Measurements from ENCODE around the gene ANO4. TPM values are rescaled to one million over a fixed set of nuclear protein-coding genes. Genes with fewer than 3 reads are reported as not detected.

ANO4 gene
- total and polyA plus RNA-seq, 4 experiments from 2014 or later = not detected

- Histone ChIP-seq H3K27ac (ENCODE audit: low read depth, low read length) (no peak overlapping the region), H3K36me3 (ENCODE audit: insufficient read depth, low read length) (no peaks in the 10 kb centered on the region), H3K9me3 (ENCODE audit: control insufficient read depth in 1 of 2, low read length in 2 of 2) (no peaks in the 10 kb centered on the region), H3K4me1 (ENCODE audit: insufficient read depth, low read length) (no peaks in the 10 kb centered on the region), H3K27me3 (ENCODE audit: insufficient read depth, low read length) (no peaks in the 10 kb centered on the region), H3K4me3 (ENCODE audit: low read length in 2 of 2) (no peak overlapping the region)
- CTCF ChIA-PET (ENCODE audit: partially characterized antibody) = no interaction called here
- peaks cover 0 to 42% (median 22%) of the 10 kb centered on the region in 8 donors for H3K9me3 Mint-ChIP-seq
- POLR2A ChIA-PET (ENCODE audit: partially characterized antibody) = no interaction called here
- H3K27ac Mint-ChIP-seq = no peak overlapping the region
- DNase-seq = no peak
- intact Hi-C loops (cut with micrococcal nuclease) = no loop called here
- H3K4me1 Mint-ChIP-seq = no peaks in the 10 kb centered on the region
- H3K27me3 Mint-ChIP-seq = no peaks in the 10 kb centered on the region
- no peak overlapping the region for H3K4me3 Mint-ChIP-seq
- H3K36me3 Mint-ChIP-seq = no peaks in the 10 kb centered on the region
Measured at GRCh38 chr12:101027816-101028215, 233.2 kb downstream of the ANO4 start.

GRCh38 chr12:101038289-101038871, 243.8 kb downstream of the ANO4 start:
- intact Hi-C loops (cut with micrococcal nuclease) = no loop called here
- H3K27ac Mint-ChIP-seq = peak overlapping the region in 1 of 7 donors; percentile 44
- no peak for DNase-seq

GRCh38 chr12:101039848-101040531, 245.4 kb downstream of the ANO4 start:
- Histone ChIP-seq H3K9me3 (ENCODE audit: control insufficient read depth in 1 of 2, low read length in 2 of 2) (no peaks in the 10 kb centered on the region), H3K4me1 (ENCODE audit: insufficient read depth, low read length) (no peaks in the 10 kb centered on the region), H3K36me3 (ENCODE audit: insufficient read depth, low read length) (no peaks in the 10 kb centered on the region), H3K4me3 (ENCODE audit: low read length in 2 of 2) (no peak overlapping the region), H3K27ac (ENCODE audit: low read depth, low read length) (no peak overlapping the region), H3K27me3 (ENCODE audit: insufficient read depth, low read length) (no peaks in the 10 kb centered on the region)
- POLR2A ChIA-PET (ENCODE audit: partially characterized antibody) = no interaction called here
- Mint-ChIP-seq H3K27ac (no peak overlapping the region), H3K27me3 (no peaks in the 10 kb centered on the region), H3K9me3 (peaks cover 0 to 5% (median 0%) of the 10 kb centered on the region in 8 donors), H3K4me1 (no peaks in the 10 kb centered on the region), H3K4me3 (no peak overlapping the region), H3K36me3 (no peaks in the 10 kb centered on the region)
- intact Hi-C loops (cut with micrococcal nuclease) = no loop called here
- CTCF ChIA-PET (ENCODE audit: partially characterized antibody) = no interaction called here
- no peak for DNase-seq

More at GRCh38 chr12:101038289-101038871, 243.8 kb downstream of the ANO4 start:
- ChIA-PET CTCF (ENCODE audit: partially characterized antibody) (no interaction called here), POLR2A (ENCODE audit: partially characterized antibody) (no interaction called here)
- no peak overlapping the region for H3K27ac ChIP-seq (ENCODE audit: low read depth, low read length)
- no peaks in the 10 kb centered on the region for H3K9me3 ChIP-seq (ENCODE audit: control insufficient read depth in 1 of 2, low read length in 2 of 2)
- Mint-ChIP-seq H3K4me3 (no peak overlapping the region), H3K4me1 (no peaks in the 10 kb centered on the region), H3K27me3 (no peaks in the 10 kb centered on the region), H3K36me3 (no peaks in the 10 kb centered on the region), H3K9me3 (peaks cover 0 to 5% (median 0%) of the 10 kb centered on the region in 8 donors)
- no peaks in the 10 kb centered on the region for H3K27me3 ChIP-seq (ENCODE audit: insufficient read depth, low read length)
- H3K4me1 ChIP-seq (ENCODE audit: insufficient read depth, low read length) = no peaks in the 10 kb centered on the region
- no peaks in the 10 kb centered on the region for H3K36me3 ChIP-seq (ENCODE audit: insufficient read depth, low read length)
- H3K4me3 ChIP-seq (ENCODE audit: low read length in 2 of 2) = no peak overlapping the region

GRCh38 chr12:101040936-101041335, 246.4 kb downstream of the ANO4 start:
- ChIA-PET CTCF (ENCODE audit: partially characterized antibody) (no interaction called here), POLR2A (ENCODE audit: partially characterized antibody) (no interaction called here)
- no peaks in the 10 kb centered on the region for H3K36me3 Mint-ChIP-seq
- intact Hi-C loops (cut with micrococcal nuclease) = no loop called here
- H3K27me3 Mint-ChIP-seq = no peaks in the 10 kb centered on the region
- H3K4me3 Mint-ChIP-seq = no peak overlapping the region
- peaks cover 0 to 5% (median 0%) of the 10 kb centered on the region in 8 donors for H3K9me3 Mint-ChIP-seq
- Histone ChIP-seq H3K27ac (ENCODE audit: low read depth, low read length) (no peak overlapping the region), H3K4me1 (ENCODE audit: insufficient read depth, low read length) (no peaks in the 10 kb centered on the region), H3K4me3 (ENCODE audit: low read length in 2 of 2) (no peak overlapping the region), H3K27me3 (ENCODE audit: insufficient read depth, low read length) (no peaks in the 10 kb centered on the region), H3K36me3 (ENCODE audit: insufficient read depth, low read length) (no peaks in the 10 kb centered on the region), H3K9me3 (ENCODE audit: control insufficient read depth in 1 of 2, low read length in 2 of 2) (no peaks in the 10 kb centered on the region)
- H3K4me1 Mint-ChIP-seq = no peaks in the 10 kb centered on the region
- no peak for DNase-seq
- no peak overlapping the region for H3K27ac Mint-ChIP-seq

GRCh38 chr12:101042211-101042610, 247.6 kb downstream of the ANO4 start:
- intact Hi-C loops (cut with micrococcal nuclease) = no loop called here
- POLR2A ChIA-PET (ENCODE audit: partially characterized antibody) = no interaction called here
- H3K27me3 Mint-ChIP-seq = no peaks in the 10 kb centered on the region
- no peaks in the 10 kb centered on the region for H3K9me3 ChIP-seq (ENCODE audit: control insufficient read depth in 1 of 2, low read length in 2 of 2)
- H3K4me1 Mint-ChIP-seq = no peaks in the 10 kb centered on the region
- H3K4me3 Mint-ChIP-seq = no peak overlapping the region
- H3K27ac ChIP-seq (ENCODE audit: low read depth, low read length) = no peak overlapping the region
- CTCF ChIA-PET (ENCODE audit: partially characterized antibody) = no interaction called here
- no peak overlapping the region for H3K4me3 ChIP-seq (ENCODE audit: low read length in 2 of 2)
- H3K36me3 Mint-ChIP-seq = no peaks in the 10 kb centered on the region
- H3K27me3 ChIP-seq (ENCODE audit: insufficient read depth, low read length) = no peaks in the 10 kb centered on the region
- no peaks in the 10 kb centered on the region for H3K36me3 ChIP-seq (ENCODE audit: insufficient read depth, low read length)
- DNase-seq = no peak
- no peak overlapping the region for H3K27ac Mint-ChIP-seq
- peaks cover 0 to 5% (median 0%) of the 10 kb centered on the region in 8 donors for H3K9me3 Mint-ChIP-seq
- no peaks in the 10 kb centered on the region for H3K4me1 ChIP-seq (ENCODE audit: insufficient read depth, low read length)

- intact Hi-C loops (cut with micrococcal nuclease) = no loop called here
- H3K36me3 Mint-ChIP-seq = no peaks in the 10 kb centered on the region
- Histone ChIP-seq H3K27ac (ENCODE audit: low read depth, low read length) (no peak overlapping the region), H3K4me3 (ENCODE audit: low read length in 2 of 2) (no peak overlapping the region), H3K9me3 (ENCODE audit: control insufficient read depth in 1 of 2, low read length in 2 of 2) (no peaks in the 10 kb centered on the region), H3K4me1 (ENCODE audit: insufficient read depth, low read length) (no peaks in the 10 kb centered on the region), H3K27me3 (ENCODE audit: insufficient read depth, low read length) (no peaks in the 10 kb centered on the region), H3K36me3 (ENCODE audit: insufficient read depth, low read length) (no peaks in the 10 kb centered on the region)
- H3K4me1 Mint-ChIP-seq = no peaks in the 10 kb centered on the region
- H3K4me3 Mint-ChIP-seq = no peak overlapping the region
- no peak overlapping the region for H3K27ac Mint-ChIP-seq
- CTCF ChIA-PET (ENCODE audit: partially characterized antibody) = no interaction called here
- POLR2A ChIA-PET (ENCODE audit: partially characterized antibody) = no interaction called here
- no peak for DNase-seq
- H3K27me3 Mint-ChIP-seq = no peaks in the 10 kb centered on the region
- peaks cover 0 to 5% (median 0%) of the 10 kb centered on the region in 8 donors for H3K9me3 Mint-ChIP-seq
Measured at GRCh38 chr12:101044512-101045059, 250.0 kb downstream of the ANO4 start.

GRCh38 chr12:101045486-101046464, 251.2 kb downstream of the ANO4 start:
- Histone ChIP-seq H3K4me3 (ENCODE audit: low read length in 2 of 2) (no peak overlapping the region), H3K36me3 (ENCODE audit: insufficient read depth, low read length) (no peaks in the 10 kb centered on the region), H3K27ac (ENCODE audit: low read depth, low read length) (no peak overlapping the region), H3K4me1 (ENCODE audit: insufficient read depth, low read length) (no peaks in the 10 kb centered on the region), H3K9me3 (ENCODE audit: control insufficient read depth in 1 of 2, low read length in 2 of 2) (no peaks in the 10 kb centered on the region), H3K27me3 (ENCODE audit: insufficient read depth, low read length) (no peaks in the 10 kb centered on the region)
- Mint-ChIP-seq H3K36me3 (no peaks in the 10 kb centered on the region), H3K4me3 (no peak overlapping the region), H3K27ac (no peak overlapping the region), H3K4me1 (no peaks in the 10 kb centered on the region), H3K9me3 (peaks cover 0 to 4% (median 0%) of the 10 kb centered on the region in 8 donors), H3K27me3 (no peaks in the 10 kb centered on the region)
- CTCF ChIA-PET (ENCODE audit: partially characterized antibody) = no interaction called here
- no peak for DNase-seq
- intact Hi-C loops (cut with micrococcal nuclease) = no loop called here
- POLR2A ChIA-PET (ENCODE audit: partially characterized antibody) = no interaction called here

Measured in CD4-positive, alpha-beta memory T cell (primary cell).